OCI-LY3 (cell line): ENCODE measurements around the gene EIF1.
"Not testable (repeated sequence)": the region's sequence is repeated elsewhere in the genome, so short reads cannot be mapped to it uniquely, and the experiment has no call there.

Experiments
- H2AFZ ChIP-seq: fragments of 200-600, 300-600 bp; shearing (Covaris generic); 2 replicates; pipeline ENCODE4 v1.6.0; 2014; ENCODE audit warnings: antibody characterized with exemption, low read depth, low read length
- H3K27ac ChIP-seq: fragments of 200-600, 300-600 bp; sonication (generic); 2 replicates; pipeline ENCODE4 v1.5.1; 2014; ENCODE audit warnings: mild to moderate bottlenecking, low read length, moderate library complexity, mixed read lengths
- H3K27me3 ChIP-seq: fragments of 200-600, 300-600 bp; sonication (generic); 2 replicates; pipeline ENCODE4 v1.6.1; 2014; ENCODE audit warnings: low read depth, low read length, mixed read lengths
- H3K36me3 ChIP-seq: fragments of 200-600, 300-600 bp; sonication (generic); replicated peaks from 2 replicates; pipeline ENCODE3; 2014; ENCODE audit warnings: low read depth, low read length, mixed read lengths
- H3K4me1 ChIP-seq: fragments of 300-600, 200-600 bp; sonication (generic); 2 replicates; pipeline ENCODE4 v1.6.1; 2014; ENCODE audit warnings: low read length, mixed read lengths
- H3K4me2 ChIP-seq: fragments of 200-600, 300-600 bp; sonication (generic); 2 replicates; pipeline ENCODE4 v1.6.1; 2014; ENCODE audit warnings: low read length, mixed read lengths
- H3K4me3 ChIP-seq: fragments of 300-600, 200-600 bp; sonication (generic); 2 replicates; pipeline ENCODE4 v1.5.1; 2014; ENCODE audit warnings: antibody characterized with exemption, mild to moderate bottlenecking, low read length, moderate library complexity
- H3K79me2 ChIP-seq: fragments of 300-600, 200-600 bp; shearing (Covaris generic); 2 replicates; pipeline ENCODE4 v1.6.1; 2014; ENCODE audit warnings: mild to moderate bottlenecking, low read length, mixed read lengths
- H3K9ac ChIP-seq: fragments of 300-600, 200-600 bp; shearing (Covaris generic); 2 replicates; pipeline ENCODE4 v1.6.0; 2014; ENCODE audit warnings: mild to moderate bottlenecking, low read length, moderate library complexity
- H3K9me3 ChIP-seq: fragments of 200-600, 300-600 bp; shearing (Covaris generic); 2 replicates; pipeline ENCODE4 v1.6.1; 2014; ENCODE audit warnings: low read length, mixed read lengths; ENCODE audit not compliant: insufficient read depth
- H4K20me1 ChIP-seq: fragments of 200-600, 300-600 bp; sonication (generic); 2 replicates; pipeline ENCODE4 v1.6.1; 2016; ENCODE audit warnings: low read length, mixed read lengths; ENCODE audit not compliant: insufficient read depth
- CTCF ChIP-seq: fragments of 200-600, 300-600 bp; sonication (generic); IDR thresholded peaks from 2 replicates; pipeline ENCODE4 v1.5.1; 2014; ENCODE audit warnings: antibody characterized with exemption, low read length, low read depth
- EZH2phosphoT487 ChIP-seq: fragments of 200-600 bp; shearing (Covaris generic); IDR thresholded peaks from 2 replicates; pipeline ENCODE4 v1.6.1; 2018; ENCODE audit warnings: antibody characterized with exemption, mixed run types, low read depth

EIF1 gene

GRCh38 chr17:41666708-41667279, 21.9 kb upstream of the EIF1 start:
- Histone ChIP-seq H3K4me2 (peak overlapping the region; percentile 84), H3K79me2 (no peaks in the 10 kb centered on the region), H3K9ac (peak overlapping the region; percentile 84), H3K4me3 (peak overlapping the region; percentile 98), H3K27me3 (peaks cover 10% of the 10 kb centered on the region; the same call in 1 of the 2 replicates), H3K27ac (peak overlapping the region; percentile 99), H3K4me1 (peaks cover 50% of the 10 kb centered on the region), H4K20me1 (no peaks in the 10 kb centered on the region), H3K36me3 (no peaks in the 10 kb centered on the region), H3K9me3 (no peaks in the 10 kb centered on the region), H2AFZ (peak overlapping the region; percentile 25)
- TF ChIP-seq EZH2phosphoT487 (no peak), CTCF (peak; percentile 87)

- Histone ChIP-seq H3K4me1 (peaks cover 57% of the 10 kb centered on the region), H3K9ac (peak overlapping the region; percentile 84), H2AFZ (peak overlapping the region; percentile 25), H3K36me3 (no peaks in the 10 kb centered on the region), H3K79me2 (no peaks in the 10 kb centered on the region), H3K27ac (peak overlapping the region; percentile 99), H3K27me3 (peaks cover 10% of the 10 kb centered on the region; the same call in 1 of the 2 replicates), H4K20me1 (no peaks in the 10 kb centered on the region), H3K9me3 (no peaks in the 10 kb centered on the region), H3K4me3 (peak overlapping the region; percentile 98), H3K4me2 (peak overlapping the region; percentile 84)
- TF ChIP-seq CTCF: no peak
- no peak for TF ChIP-seq EZH2phosphoT487
Observed at GRCh38 chr17:41667280-41668041, 21.2 kb upstream of the EIF1 start.

GRCh38 chr17:41672153-41672552, 16.5 kb upstream of the EIF1 start:
- Histone ChIP-seq H3K36me3 (no peaks in the 10 kb centered on the region), H3K4me2 (peak overlapping the region; percentile 9; the same call in 1 of the 2 replicates), H3K4me3 (0 out of 2 replicates have a peak overlapping the region, but pooled peaks have one; percentile 22), H3K9ac (peak overlapping the region; percentile 24; the same call in 1 of the 2 replicates), H3K4me1 (peaks cover 80% of the 10 kb centered on the region), H2AFZ (peak overlapping the region; percentile 62), H3K79me2 (no peaks in the 10 kb centered on the region), H3K27me3 (no peaks in the 10 kb centered on the region), H4K20me1 (no peaks in the 10 kb centered on the region), H3K27ac (peak overlapping the region; percentile 44), H3K9me3 (no peaks in the 10 kb centered on the region)
- TF ChIP-seq CTCF (no peak), EZH2phosphoT487 (no peak)

- H3K27ac ChIP-seq: peak overlapping the region; percentile 91
- not testable (repeated sequence) for H3K27me3 ChIP-seq, H3K79me2 ChIP-seq, H4K20me1 ChIP-seq, H3K36me3 ChIP-seq, H3K9me3 ChIP-seq
- H3K4me3 ChIP-seq: peak overlapping the region; percentile 71
- peak overlapping the region; percentile 76 for H3K9ac ChIP-seq
- H3K4me1 ChIP-seq: peaks cover 68% of the 10 kb centered on the region
- H3K4me2 ChIP-seq: peak overlapping the region; percentile 94
- peak overlapping the region; percentile 74 for H2AFZ ChIP-seq
Observed at GRCh38 chr17:41675157-41676057, 13.3 kb upstream of the EIF1 start.
